GM18499 (cell line): ENCODE data around the gene COMMD1.
"Not testable (repeated sequence)": the region's sequence is repeated elsewhere in the genome, so short reads cannot be mapped to it uniquely, and the experiment has no call there.

Experiments
- ATAC-seq: cut with Tn5 transposase; IDR thresholded peaks from one replicate; pipeline ENCODE4 v1.9.1; 2021; ENCODE audit warnings: moderate number of reproducible peaks; ENCODE audit not compliant: insufficient read depth, unreplicated experiment

The COMMD1 gene

DNA sequence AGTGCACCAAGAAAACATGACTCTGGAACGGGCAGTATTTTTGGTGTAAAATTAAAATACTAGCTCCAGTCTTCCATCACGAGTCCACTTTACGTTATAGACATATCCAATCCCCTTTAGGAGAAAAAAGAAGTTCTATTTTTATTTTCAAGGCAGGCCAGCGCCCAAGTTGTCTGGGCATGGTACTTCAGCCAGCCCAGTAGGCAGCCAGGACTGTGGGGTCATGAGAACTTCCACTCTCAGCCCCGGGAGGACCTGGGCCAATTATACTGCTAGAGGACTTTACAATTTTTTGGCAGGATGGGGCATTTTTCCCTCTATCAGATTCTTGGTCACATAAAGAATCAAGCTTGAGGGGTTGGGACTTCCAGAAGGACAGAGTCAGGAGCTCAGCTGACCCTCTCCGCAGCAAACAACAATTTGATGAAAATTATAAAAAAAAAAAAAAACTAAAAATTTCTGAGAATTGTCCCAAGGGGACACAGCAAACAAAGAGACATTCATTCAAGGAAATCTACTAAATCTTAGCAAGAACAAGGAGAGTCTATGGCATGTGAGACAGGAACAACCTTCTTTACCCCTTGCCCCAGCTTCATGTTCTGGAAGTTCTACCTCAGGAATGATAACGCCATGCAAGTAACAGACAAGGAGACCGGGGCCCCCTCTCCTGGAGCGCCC is 253.1 kb downstream of the COMMD1 start:
- no peak for ATAC-seq

DNA sequence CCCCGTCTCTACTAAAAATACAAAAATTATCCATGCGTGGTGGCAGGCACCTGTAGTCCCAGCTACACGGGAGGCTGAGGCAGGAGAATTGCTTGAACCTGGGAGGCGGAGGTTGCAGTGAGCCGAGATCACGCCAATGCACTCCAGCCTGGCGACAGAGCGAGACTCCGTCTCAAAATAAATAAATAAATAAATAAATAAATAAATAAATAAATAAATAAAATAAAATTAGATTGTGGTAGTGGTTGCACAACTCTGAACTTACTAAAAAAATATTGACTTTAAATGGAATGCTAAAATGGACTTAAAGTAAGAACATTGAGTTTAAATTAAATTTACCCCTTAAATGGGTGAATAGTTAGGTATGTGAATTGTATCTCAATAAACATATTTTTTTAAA is 255.2 kb downstream of the COMMD1 start:
- ATAC-seq, result not testable (repeated sequence)

DNA sequence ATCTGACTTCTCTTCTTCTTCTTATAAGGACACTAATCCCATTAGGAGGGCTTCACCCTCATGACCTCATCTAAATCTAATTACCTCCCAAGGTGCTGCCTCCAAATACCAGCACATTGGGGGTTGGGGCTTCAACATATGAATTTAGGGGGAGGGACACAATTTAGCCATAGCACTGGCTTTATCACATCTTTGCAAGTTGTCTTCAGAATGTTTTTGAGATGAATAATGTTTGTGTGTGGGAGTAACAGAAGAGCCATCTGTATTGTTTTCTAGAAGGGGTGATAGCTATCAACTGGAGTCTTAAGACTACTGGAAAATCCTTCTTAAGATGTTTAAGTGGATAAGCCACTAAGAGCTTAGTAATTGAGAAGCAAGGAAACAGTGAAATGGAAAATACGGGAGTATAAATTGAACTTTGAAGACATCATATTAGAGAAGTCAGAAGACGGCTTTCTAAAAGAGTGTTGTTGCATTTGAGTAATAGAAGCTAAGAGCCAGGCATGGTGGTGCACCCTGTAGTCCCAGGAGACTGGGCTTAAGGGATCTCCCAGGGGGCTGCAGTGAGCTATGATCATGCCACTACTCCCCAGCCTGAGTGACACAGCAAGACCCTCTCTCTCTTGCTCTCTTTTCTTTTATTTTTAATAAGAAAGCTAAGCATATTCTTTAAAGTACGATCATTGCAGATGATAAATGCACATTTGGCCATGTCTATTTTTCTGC is 257.8 kb downstream of the COMMD1 start:
- ATAC-seq, result no peak

DNA sequence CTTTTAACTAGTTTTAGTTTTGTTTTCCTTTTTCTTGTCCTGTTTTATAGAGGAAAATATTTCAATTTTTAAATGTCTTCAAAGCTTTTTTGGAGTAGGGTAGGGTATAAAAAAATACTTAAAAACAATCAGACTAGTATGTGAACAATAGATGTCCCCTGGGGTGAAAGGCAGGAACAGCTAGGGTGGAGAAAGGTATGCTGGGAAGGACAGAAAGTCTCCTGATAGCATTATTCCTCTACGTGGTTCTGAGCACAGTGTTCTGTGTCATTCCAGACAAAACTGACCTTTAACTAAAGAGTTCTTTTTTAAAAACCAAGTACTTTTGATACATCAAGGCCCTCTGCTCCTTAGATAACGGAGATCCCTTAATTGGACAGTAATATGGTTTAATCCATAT is 258.4 kb downstream of the COMMD1 start:
- no peak for ATAC-seq

DNA sequence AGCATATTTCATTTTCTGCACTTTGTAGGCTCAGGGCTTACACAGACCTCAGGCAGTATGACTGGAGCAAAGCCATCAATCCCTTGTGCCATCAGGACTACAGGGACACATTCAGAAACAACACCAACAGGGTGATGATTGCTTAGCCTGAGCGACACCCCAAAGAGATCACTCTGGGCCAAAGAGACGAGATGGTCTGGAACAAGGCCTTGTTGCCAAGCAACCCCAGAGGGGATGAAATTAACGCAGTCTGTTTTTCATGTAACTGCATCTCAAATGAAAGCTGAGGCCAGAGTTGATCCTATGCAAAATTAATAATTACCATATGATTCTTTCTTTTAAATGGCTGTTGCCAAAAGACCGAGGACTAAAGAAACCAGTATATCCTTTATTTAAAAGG is 270.3 kb downstream of the COMMD1 start:
- ATAC-seq, result no peak

DNA sequence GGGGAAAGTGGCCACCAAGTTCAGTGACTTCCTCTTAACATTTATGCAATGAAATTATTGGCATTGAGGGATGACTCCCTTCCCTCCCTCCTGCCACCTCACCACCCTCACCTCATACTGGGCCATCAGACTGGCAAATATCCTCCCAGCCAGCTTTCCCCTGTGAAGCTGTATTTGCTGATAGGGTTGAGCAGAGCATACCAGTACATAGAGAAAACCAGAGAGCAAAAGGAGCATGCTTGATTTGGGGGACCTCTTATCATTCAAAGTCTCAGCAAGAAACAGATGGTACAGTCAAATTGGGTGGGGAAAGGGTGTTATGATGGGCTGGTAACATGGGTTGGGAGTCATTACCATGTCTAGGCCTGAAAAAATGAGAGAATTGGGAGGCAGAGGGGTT is 271.3 kb downstream of the COMMD1 start:
- ATAC-seq, result no peak

DNA sequence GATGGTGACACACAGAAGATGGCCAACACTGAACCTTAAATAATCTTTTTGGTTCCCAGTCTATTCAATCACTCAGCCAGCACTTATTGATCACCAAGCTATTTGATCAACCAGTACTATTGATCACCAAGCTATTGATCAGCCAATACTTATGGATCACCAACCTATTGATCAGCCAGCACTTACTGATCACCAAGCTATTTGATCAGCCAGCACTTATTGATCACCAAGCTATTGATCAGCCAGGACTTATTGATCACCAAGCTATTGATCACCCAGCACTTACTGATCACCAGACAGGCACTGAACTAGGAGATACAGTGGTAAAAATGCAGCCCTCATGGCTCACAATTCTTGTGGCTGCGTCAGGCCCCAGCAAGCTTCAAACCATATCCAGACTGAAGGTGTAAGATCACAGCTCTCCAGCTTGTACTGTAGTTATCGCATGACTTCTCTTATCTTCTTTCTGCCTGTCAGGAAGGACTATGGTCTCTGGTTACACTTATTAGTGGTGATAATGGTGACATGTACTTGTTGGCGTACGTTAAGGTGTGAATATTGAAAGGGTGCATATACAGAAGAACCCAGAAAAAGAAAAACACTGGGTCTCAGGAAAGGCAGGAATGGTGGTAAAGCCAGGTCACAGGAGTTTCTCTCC is 272.0 kb downstream of the COMMD1 start:
- no peak for ATAC-seq

DNA sequence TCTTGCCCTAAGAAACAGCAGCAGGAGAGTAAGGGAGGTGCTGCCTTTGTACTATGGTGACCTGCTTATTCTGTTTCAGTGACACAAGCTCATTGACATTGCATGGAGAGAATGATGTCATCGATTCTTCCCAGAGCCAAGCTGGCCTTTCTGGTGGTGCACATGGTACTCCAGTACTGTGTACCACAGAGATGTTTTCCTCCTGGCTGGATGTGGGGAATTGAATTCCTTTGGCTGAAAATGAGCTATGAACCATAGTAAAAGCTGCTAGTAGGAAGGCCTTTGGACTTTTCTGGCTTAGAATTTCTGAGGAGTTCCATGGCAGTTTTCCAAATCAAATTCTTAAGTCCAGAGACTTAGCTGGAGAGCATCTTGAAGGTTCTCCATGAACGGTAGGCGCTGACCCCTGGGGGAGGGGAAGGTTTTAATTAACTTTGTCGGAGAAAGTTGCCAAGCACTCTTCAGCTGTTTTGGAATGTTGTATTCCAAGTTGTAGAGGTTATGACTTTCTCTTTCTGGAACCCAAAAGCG is 273.3 kb downstream of the COMMD1 start:
- ATAC-seq, result no peak

DNA sequence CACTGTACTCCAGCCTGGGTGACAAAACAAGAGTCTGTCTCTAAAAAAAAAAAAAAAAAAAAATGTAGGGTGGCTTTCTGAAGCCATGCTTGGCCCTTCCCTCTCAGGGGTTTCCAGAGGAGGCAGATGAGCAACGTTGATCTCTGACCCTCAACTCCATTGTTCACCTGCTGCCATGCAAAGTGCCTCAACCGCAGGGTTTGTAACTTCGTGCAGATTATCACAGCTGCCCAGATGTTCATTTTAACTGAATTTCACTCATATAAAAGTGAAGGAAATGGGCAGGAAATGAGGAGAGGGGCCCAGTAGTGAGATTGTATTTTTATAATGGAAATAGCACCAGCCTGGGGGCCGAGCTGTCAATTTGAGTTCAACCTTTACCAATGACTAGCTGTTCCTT is 275.5 kb downstream of the COMMD1 start:
- no peak for ATAC-seq

DNA sequence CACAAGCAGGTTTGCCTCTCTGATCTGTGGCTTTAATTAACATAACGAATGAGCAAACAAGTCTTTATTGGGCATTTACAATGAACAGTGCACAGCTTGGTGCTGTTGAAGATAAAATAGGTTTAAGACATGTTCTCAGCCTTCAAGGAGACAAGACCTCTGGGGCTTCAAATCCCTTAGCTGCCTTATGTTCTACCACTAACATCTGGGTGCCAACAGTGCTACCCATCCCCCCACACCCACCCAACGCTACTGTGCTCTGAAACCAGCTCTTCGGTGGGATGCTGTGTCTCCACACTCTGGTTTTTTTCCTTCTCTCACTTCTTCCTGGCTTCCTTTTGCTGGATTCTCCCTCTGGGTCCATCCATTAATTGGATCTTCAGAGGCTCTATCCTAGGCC is 276.4 kb downstream of the COMMD1 start:
- ATAC-seq, result no peak

DNA sequence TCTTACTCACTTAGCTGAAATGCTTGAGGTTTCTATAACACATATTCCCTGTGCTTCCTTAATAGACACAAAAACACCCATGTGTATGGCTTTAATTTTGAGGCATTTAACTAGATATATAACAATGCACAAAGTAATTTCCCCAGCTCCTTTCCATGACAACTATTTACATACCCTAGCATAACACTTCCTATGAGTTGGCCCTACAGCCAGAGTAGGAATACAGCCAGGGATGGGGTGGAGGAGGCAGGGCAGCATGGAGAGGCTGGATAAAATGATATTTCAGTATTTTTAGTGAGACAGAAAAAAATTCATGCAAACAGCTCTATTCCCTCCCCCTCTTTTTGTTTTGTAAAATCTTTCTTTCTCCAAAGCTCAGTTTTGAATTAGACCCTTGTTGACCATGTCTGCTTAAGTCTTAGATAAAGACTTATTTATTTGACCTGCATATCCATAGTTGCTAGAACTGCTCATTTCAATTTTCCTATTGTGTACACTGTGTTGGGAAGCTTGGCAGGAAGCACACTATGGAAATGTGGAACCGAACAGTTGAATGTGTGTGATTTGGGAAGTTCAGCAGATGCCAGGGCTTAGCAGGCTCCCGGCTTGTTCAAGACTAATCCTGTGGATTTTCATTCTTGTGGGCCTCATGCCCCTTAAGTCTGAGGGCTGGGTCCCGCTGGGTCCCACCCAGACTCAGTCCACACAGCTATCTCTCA is 279.2 kb downstream of the COMMD1 start:
- ATAC-seq, result no peak
